Measurements from ENCODE around the gene OR51B2. TPM values are rescaled to one million over a fixed set of nuclear protein-coding genes. Genes with fewer than 3 reads are reported as not detected.

Gene OR51B2
- total and polyA plus RNA-seq, 10 of the 15 experiments (the other 5 are each of a cell fraction or from before 2014, with no cell fraction given): 0.29 TPM; not detected in 9

GRCh38 chr11:5275369-5276110 is 48.6 kb downstream of the OR51B2 start:
- no peak for TF ChIP-seq NFYA (IDR thresholded peaks at IDR 0.05; ENCODE audit: borderline replicate concordance, low read depth, low read length)
- no peaks in the 10 kb centered on the region for H3K27me3 ChIP-seq (replicated peaks in 1 of 2; ENCODE audit: control insufficient read depth in 2 of 2, insufficient read depth in 2 of 2, low read length in 1 of 2)
- ChIA-PET SMC1A (ENCODE audit: uncharacterized antibody, unreplicated experiment) (interaction anchor here (1.2 to 1.8 kb wide), 2 partner anchors 10 kb away, joined by 3 to 4 read pairs; no protein-coding TSS in a partner anchor), POLR2A (no interaction called here), RAD21 (ENCODE audit: unreplicated experiment) (no interaction called here), CTCF (interaction anchor here (1.4 kb wide), 1 partner anchor 15 kb away, joined by 3 read pairs; no protein-coding TSS in a partner anchor)
- DNase-seq (ENCODE audit: low read depth, low spot score) (no peak), ATAC-seq (no peak), FAIRE-seq (no peak)
- in situ Hi-C loops (cut with MboI) (no loop called here), intact Hi-C loops (cut with micrococcal nuclease; ENCODE audit: unreplicated experiment) (no loop called here)
- no peaks in the 10 kb centered on the region for H4K20me1 ChIP-seq (ENCODE audit: control insufficient read depth, insufficient read depth)
- no TSS peak for BruUV-seq (replicated peaks)
- no peak overlapping the region for H3K4me3 ChIP-seq
- H3K4me1 ChIP-seq (ENCODE audit: control insufficient read depth, insufficient read depth, low read length): no peaks in the 10 kb centered on the region
- no peaks in the 10 kb centered on the region for H3K9me3 ChIP-seq (replicated peaks; ENCODE audit: control insufficient read depth, insufficient read depth, low read length)
- H3K9ac ChIP-seq (ENCODE audit: control insufficient read depth, insufficient read depth, low read length): no peak overlapping the region
- H2AFZ ChIP-seq (ENCODE audit: control insufficient read depth, low read depth, low read length): no peak overlapping the region
- no peaks in the 10 kb centered on the region for H3K79me2 ChIP-seq (ENCODE audit: control insufficient read depth, insufficient read depth, low read length)
- H3K36me3 ChIP-seq (ENCODE audit: control insufficient read depth in 2 of 2, insufficient read depth in 2 of 2, low read length in 1 of 2): no peaks in the 10 kb centered on the region
- no peak overlapping the region for H3K4me2 ChIP-seq (ENCODE audit: control insufficient read depth, insufficient read depth)
- no peak overlapping the region for H3K27ac ChIP-seq (ENCODE audit: control insufficient read depth, insufficient read depth)
- 56% methylated on average over 6 of the region's 6 CpGs for WGBS (ENCODE audit: insufficient coverage, insufficient replicate concordance, low lambda C conversion rate, missing lambda C conversion rate)

- in situ Hi-C loops (cut with MboI): no loop called here
- ChIA-PET CTCF (no interaction called here), SMC1A (ENCODE audit: uncharacterized antibody, unreplicated experiment) (interaction anchor here (1.2 kb wide), 1 partner anchor 9 kb away, joined by 3 read pairs; no protein-coding TSS in a partner anchor), POLR2A (no interaction called here), RAD21 (ENCODE audit: unreplicated experiment) (no interaction called here)
- Histone ChIP-seq H4K20me1 (ENCODE audit: control insufficient read depth, insufficient read depth) (no peaks in the 10 kb centered on the region), H3K79me2 (ENCODE audit: control insufficient read depth, insufficient read depth, low read length) (no peaks in the 10 kb centered on the region), H3K36me3 (ENCODE audit: control insufficient read depth in 2 of 2, insufficient read depth in 2 of 2, low read length in 1 of 2) (no peaks in the 10 kb centered on the region), H3K27ac (ENCODE audit: control insufficient read depth, insufficient read depth) (no peak overlapping the region), H3K4me3 (no peak overlapping the region), H3K4me2 (ENCODE audit: control insufficient read depth, insufficient read depth) (no peak overlapping the region), H3K4me1 (ENCODE audit: control insufficient read depth, insufficient read depth, low read length) (no peaks in the 10 kb centered on the region), H3K9me3 (replicated peaks; ENCODE audit: control insufficient read depth, insufficient read depth, low read length) (no peaks in the 10 kb centered on the region), H3K9ac (ENCODE audit: control insufficient read depth, insufficient read depth, low read length) (no peak overlapping the region), H2AFZ (ENCODE audit: control insufficient read depth, low read depth, low read length) (no peak overlapping the region), H3K27me3 (replicated peaks in 1 of 2; ENCODE audit: control insufficient read depth in 2 of 2, insufficient read depth in 2 of 2, low read length in 1 of 2) (no peaks in the 10 kb centered on the region)
- DNase-seq (ENCODE audit: low read depth, low spot score): no peak
- BruUV-seq (replicated peaks): no TSS peak
- TF ChIP-seq EZH2 (IDR thresholded peaks at IDR 0.05; ENCODE audit: borderline replicate concordance, control insufficient read depth, low read depth, low read length) (no peak), SUPT20H (IDR thresholded peaks at IDR 0.05; ENCODE audit: borderline replicate concordance, control insufficient read depth, low read depth, low read length) (no peak), E4F1 (IDR thresholded peaks at IDR 0.05; ENCODE audit: borderline replicate concordance, partially characterized antibody) (no peak), ATF7 (IDR thresholded peaks at IDR 0.05; ENCODE audit: low read depth) (no peak), IRF4 (IDR thresholded peaks at IDR 0.05; ENCODE audit: low read depth, low read length) (no peak), NFYA (IDR thresholded peaks at IDR 0.05; ENCODE audit: borderline replicate concordance, low read depth, low read length) (no peak), IKZF1 (conservative IDR thresholded peaks at IDR 0.05) (no peak)
- intact Hi-C loops (cut with micrococcal nuclease; ENCODE audit: unreplicated experiment): no loop called here
- no peak for FAIRE-seq
- whole genome bisulfite sequencing (ENCODE audit: insufficient coverage, insufficient replicate concordance, low lambda C conversion rate, missing lambda C conversion rate): 39% methylated on average over 5 of the region's 5 CpGs
- no peak for ATAC-seq
Observed at GRCh38 chr11:5274395-5274794, 49.7 kb downstream of the OR51B2 start.

Measured in GM12878 (cell line).